Measurements from ENCODE around the gene CNNM3. TPM values are rescaled to one million over a fixed set of nuclear protein-coding genes. Genes with fewer than 3 reads are reported as not detected.

Gene CNNM3
- total RNA-seq, 1 experiment from 2014 or later, result 34.0 TPM

- no TSS peak for BruUV-seq (replicated peaks)
Measured at GRCh38 chr2:96875498-96876268, 59.6 kb downstream of the CNNM3 start.

More at GRCh38 chr2:96875498-96876268, 59.6 kb downstream of the CNNM3 start:
- H3K9me3 ChIP-seq (ENCODE audit: control insufficient read depth, insufficient read depth, low read depth, low read length), result no peaks in the 10 kb centered on the region
- DNase-seq (ENCODE audit: low read depth, low spot score) (no peak), ATAC-seq (peak; percentile 31)
- intact Hi-C loops (cut with micrococcal nuclease; ENCODE audit: unreplicated experiment), result no loop called here
- no peaks in the 10 kb centered on the region for H3K36me3 ChIP-seq (ENCODE audit: control insufficient read depth, insufficient read depth, low read length)
- ChIA-PET POLR2A (no interaction called here), CTCF (interaction anchor here (1.0 kb wide), 1 partner anchor 78 kb away, joined by 3 read pairs; no protein-coding TSS in a partner anchor)
- in situ Hi-C loops (cut with HindIII; ENCODE audit: low pct_unique_long_range_greater_than_20kb, low sequenced_read_pairs), result no loop called here
- H3K4me3 ChIP-seq (ENCODE audit: low read depth in 2 of 2, low read length in 2 of 2), result no peak overlapping the region
- peaks cover 12% of the 10 kb centered on the region; the same call in 1 of the 2 replicates for H3K4me1 ChIP-seq (ENCODE audit: control insufficient read depth, insufficient read depth, low read length)
- no peaks in the 10 kb centered on the region for H3K27me3 ChIP-seq (ENCODE audit: control insufficient read depth, insufficient read depth, low read length)
- TF ChIP-seq SIN3A (IDR thresholded peaks at IDR 0.05; ENCODE audit: borderline replicate concordance, insufficient read depth, low read depth, low read length) (no peak), REST (IDR thresholded peaks at IDR 0.05; ENCODE audit: insufficient read depth in 1 of 2, low read depth in 2 of 2, low read length in 1 of 2) (no peak), POLR2AphosphoS5 (IDR thresholded peaks at IDR 0.05; ENCODE audit: low read depth, low read length) (no peak), TCF7L2 (IDR thresholded peaks at IDR 0.05; ENCODE audit: low read depth, low read length) (no peak), CTCF (IDR thresholded peaks at IDR 0.05) (no peak)
- H3K27ac ChIP-seq (ENCODE audit: low read length), result no peak overlapping the region
